Measurements from ENCODE around the gene CHD6. TPM values are rescaled to one million over a fixed set of nuclear protein-coding genes. Genes with fewer than 3 reads are reported as not detected.

CHD6 gene
- total and polyA plus RNA-seq, 2 of the 13 experiments (the other 11 are each of a cell fraction or from before 2014, with no cell fraction given): 14.4 to 52.0 TPM

DNA sequence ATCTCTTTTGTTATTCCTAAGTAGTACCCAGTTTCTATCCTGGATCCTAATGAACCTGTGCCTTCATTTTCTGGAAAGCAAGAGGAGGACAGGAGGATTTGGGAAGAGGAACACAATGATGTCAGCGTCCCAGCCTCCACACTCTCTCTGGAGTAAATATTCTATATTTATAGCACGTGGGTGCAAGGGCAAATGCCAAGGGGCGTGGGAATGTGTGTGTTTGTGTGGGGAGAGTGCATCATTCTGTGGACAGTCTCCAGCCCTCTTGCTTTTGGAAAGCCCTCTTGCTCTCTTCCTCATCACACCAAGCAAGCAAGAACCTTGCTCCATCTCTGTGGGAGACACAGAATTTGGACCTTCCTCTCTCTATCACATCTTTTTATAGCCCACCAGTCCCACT, 148.3 kb downstream of the CHD6 start:
- H3K9ac ChIP-seq (ENCODE audit: insufficient read depth, low read depth, low read length): no peak overlapping the region
- H3K9me3 ChIP-seq (ENCODE audit: low read length): no peaks in the 10 kb centered on the region
- H3K27me3 ChIP-seq (ENCODE audit: control insufficient read depth in 1 of 2, insufficient read depth in 2 of 2, low read length in 2 of 2): no peaks in the 10 kb centered on the region
- POLR2A ChIA-PET: no interaction called here
- WGBS (ENCODE audit: low lambda C conversion rate): 94% methylated on average over 3 of the region's 3 CpGs
- H3K79me2 ChIP-seq (ENCODE audit: insufficient read depth, low read length): no peaks in the 10 kb centered on the region
- DNase-seq (ENCODE audit: low spot score): no peak
- no peak overlapping the region for H2AFZ ChIP-seq (ENCODE audit: low read length)
- H3K4me2 ChIP-seq (ENCODE audit: low read depth, low read length): no peak overlapping the region
- no peak for ATAC-seq
- CTCF ChIA-PET (ENCODE audit: low intra/inter-chr PET ratio, low total read pairs): no interaction called here
- in situ Hi-C loops (cut with HindIII; ENCODE audit: extremely low pct_ligation_motif_present, low pct_unique_long_range_greater_than_20kb) (no loop called here), intact Hi-C loops (cut with micrococcal nuclease; ENCODE audit: unreplicated experiment) (loop anchor here (5.0 kb wide), 1 partner anchor 147 kb away; the partner anchor contains the start of gene CHD6)
- H3K27ac ChIP-seq (ENCODE audit: extremely low read length, insufficient read depth, low read length): no peak overlapping the region
- H3K4me3 ChIP-seq (replicated peaks in 1 of 3; ENCODE audit: insufficient read depth in 1 of 3, low read depth in 2 of 3, low read length in 3 of 3): no peak overlapping the region
- H3K4me1 ChIP-seq (ENCODE audit: insufficient read depth, low read length): no peaks in the 10 kb centered on the region
- BruUV-seq (replicated peaks): no TSS peak
- no peaks in the 10 kb centered on the region for H4K20me1 ChIP-seq (ENCODE audit: insufficient read depth, low read length)
- no peak for FAIRE-seq
- peaks cover 28 to 71% of the 10 kb centered on the region in 2 experiments for H3K36me3 ChIP-seq (replicated peaks in 1 of 2; ENCODE audit: control insufficient read depth in 1 of 2, insufficient read depth in 2 of 2, low read length in 2 of 2)
- TF ChIP-seq ZNF451 (CRISPR knock-in tag; IDR thresholded peaks at IDR 0.05) (no peak), DMAP1 (CRISPR knock-in tag; IDR thresholded peaks at IDR 0.05) (no peak), AGO2 (optimal IDR thresholded peaks at IDR 0.05; ENCODE audit: low read depth, low read length) (no peak), HOXA3 (CRISPR knock-in tag; IDR thresholded peaks at IDR 0.05) (no peak), ZNF652 (CRISPR knock-in tag; IDR thresholded peaks at IDR 0.05; ENCODE audit: borderline replicate concordance, low read depth) (no peak), MTA1 (CRISPR knock-in tag; IDR thresholded peaks at IDR 0.05; ENCODE audit: borderline replicate concordance) (no peak), ZNF713 (CRISPR knock-in tag; IDR thresholded peaks at IDR 0.05) (no peak), MAZ (IDR thresholded peaks at IDR 0.05; ENCODE audit: borderline replicate concordance, low read depth, low read length) (no peak), MAZ (CRISPR knock-in tag; IDR thresholded peaks at IDR 0.05; ENCODE audit: low read depth) (no peak), NCOA5 (CRISPR knock-in tag; IDR thresholded peaks at IDR 0.05) (no peak)
- TF ChIP-seq, protein P1, sequence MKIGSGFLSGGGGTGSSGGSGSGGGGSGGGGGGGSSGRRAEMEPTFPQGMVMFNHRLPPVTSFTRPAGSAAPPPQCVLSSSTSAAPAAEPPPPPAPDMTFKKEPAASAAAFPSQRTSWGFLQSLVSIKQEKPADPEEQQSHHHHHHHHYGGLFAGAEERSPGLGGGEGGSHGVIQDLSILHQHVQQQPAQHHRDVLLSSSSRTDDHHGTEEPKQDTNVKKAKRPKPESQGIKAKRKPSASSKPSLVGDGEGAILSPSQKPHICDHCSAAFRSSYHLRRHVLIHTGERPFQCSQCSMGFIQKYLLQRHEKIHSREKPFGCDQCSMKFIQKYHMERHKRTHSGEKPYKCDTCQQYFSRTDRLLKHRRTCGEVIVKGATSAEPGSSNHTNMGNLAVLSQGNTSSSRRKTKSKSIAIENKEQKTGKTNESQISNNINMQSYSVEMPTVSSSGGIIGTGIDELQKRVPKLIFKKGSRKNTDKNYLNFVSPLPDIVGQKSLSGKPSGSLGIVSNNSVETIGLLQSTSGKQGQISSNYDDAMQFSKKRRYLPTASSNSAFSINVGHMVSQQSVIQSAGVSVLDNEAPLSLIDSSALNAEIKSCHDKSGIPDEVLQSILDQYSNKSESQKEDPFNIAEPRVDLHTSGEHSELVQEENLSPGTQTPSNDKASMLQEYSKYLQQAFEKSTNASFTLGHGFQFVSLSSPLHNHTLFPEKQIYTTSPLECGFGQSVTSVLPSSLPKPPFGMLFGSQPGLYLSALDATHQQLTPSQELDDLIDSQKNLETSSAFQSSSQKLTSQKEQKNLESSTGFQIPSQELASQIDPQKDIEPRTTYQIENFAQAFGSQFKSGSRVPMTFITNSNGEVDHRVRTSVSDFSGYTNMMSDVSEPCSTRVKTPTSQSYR (CRISPR knock-in tag; IDR thresholded peaks at IDR 0.05; ENCODE audit: borderline replicate concordance): no peak
- TF ChIP-seq, protein P2, sequence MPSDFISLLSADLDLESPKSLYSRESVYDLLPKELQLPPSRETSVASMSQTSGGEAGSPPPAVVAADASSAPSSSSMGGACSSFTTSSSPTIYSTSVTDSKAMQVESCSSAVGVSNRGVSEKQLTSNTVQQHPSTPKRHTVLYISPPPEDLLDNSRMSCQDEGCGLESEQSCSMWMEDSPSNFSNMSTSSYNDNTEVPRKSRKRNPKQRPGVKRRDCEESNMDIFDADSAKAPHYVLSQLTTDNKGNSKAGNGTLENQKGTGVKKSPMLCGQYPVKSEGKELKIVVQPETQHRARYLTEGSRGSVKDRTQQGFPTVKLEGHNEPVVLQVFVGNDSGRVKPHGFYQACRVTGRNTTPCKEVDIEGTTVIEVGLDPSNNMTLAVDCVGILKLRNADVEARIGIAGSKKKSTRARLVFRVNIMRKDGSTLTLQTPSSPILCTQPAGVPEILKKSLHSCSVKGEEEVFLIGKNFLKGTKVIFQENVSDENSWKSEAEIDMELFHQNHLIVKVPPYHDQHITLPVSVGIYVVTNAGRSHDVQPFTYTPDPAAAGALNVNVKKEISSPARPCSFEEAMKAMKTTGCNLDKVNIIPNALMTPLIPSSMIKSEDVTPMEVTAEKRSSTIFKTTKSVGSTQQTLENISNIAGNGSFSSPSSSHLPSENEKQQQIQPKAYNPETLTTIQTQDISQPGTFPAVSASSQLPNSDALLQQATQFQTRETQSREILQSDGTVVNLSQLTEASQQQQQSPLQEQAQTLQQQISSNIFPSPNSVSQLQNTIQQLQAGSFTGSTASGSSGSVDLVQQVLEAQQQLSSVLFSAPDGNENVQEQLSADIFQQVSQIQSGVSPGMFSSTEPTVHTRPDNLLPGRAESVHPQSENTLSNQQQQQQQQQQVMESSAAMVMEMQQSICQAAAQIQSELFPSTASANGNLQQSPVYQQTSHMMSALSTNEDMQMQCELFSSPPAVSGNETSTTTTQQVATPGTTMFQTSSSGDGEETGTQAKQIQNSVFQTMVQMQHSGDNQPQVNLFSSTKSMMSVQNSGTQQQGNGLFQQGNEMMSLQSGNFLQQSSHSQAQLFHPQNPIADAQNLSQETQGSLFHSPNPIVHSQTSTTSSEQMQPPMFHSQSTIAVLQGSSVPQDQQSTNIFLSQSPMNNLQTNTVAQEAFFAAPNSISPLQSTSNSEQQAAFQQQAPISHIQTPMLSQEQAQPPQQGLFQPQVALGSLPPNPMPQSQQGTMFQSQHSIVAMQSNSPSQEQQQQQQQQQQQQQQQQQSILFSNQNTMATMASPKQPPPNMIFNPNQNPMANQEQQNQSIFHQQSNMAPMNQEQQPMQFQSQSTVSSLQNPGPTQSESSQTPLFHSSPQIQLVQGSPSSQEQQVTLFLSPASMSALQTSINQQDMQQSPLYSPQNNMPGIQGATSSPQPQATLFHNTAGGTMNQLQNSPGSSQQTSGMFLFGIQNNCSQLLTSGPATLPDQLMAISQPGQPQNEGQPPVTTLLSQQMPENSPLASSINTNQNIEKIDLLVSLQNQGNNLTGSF (CRISPR knock-in tag; IDR thresholded peaks at IDR 0.05): no peak
- TF ChIP-seq, protein P3, sequence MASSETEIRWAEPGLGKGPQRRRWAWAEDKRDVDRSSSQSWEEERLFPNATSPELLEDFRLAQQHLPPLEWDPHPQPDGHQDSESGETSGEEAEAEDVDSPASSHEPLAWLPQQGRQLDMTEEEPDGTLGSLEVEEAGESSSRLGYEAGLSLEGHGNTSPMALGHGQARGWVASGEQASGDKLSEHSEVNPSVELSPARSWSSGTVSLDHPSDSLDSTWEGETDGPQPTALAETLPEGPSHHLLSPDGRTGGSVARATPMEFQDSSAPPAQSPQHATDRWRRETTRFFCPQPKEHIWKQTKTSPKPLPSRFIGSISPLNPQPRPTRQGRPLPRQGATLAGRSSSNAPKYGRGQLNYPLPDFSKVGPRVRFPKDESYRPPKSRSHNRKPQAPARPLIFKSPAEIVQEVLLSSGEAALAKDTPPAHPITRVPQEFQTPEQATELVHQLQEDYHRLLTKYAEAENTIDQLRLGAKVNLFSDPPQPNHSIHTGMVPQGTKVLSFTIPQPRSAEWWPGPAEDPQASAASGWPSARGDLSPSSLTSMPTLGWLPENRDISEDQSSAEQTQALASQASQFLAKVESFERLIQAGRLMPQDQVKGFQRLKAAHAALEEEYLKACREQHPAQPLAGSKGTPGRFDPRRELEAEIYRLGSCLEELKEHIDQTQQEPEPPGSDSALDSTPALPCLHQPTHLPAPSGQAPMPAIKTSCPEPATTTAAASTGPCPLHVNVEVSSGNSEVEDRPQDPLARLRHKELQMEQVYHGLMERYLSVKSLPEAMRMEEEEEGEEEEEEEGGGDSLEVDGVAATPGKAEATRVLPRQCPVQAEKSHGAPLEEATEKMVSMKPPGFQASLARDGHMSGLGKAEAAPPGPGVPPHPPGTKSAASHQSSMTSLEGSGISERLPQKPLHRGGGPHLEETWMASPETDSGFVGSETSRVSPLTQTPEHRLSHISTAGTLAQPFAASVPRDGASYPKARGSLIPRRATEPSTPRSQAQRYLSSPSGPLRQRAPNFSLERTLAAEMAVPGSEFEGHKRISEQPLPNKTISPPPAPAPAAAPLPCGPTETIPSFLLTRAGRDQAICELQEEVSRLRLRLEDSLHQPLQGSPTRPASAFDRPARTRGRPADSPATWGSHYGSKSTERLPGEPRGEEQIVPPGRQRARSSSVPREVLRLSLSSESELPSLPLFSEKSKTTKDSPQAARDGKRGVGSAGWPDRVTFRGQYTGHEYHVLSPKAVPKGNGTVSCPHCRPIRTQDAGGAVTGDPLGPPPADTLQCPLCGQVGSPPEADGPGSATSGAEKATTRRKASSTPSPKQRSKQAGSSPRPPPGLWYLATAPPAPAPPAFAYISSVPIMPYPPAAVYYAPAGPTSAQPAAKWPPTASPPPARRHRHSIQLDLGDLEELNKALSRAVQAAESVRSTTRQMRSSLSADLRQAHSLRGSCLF (CRISPR knock-in tag; IDR thresholded peaks at IDR 0.05; ENCODE audit: borderline replicate concordance): no peak

All from HepG2 (cell line).